KMS-11 (cell line): ENCODE results near the gene MAP3K20.

Experiments used
- H2AFZ ChIP-seq: fragments of 200-600 bp; sonication (generic); 2 replicates; pipeline ENCODE4 v1.6.1; 2016; ENCODE audit warnings: antibody characterized with exemption, mixed run types, low read depth
- H3K27ac ChIP-seq: fragments of 200-600 bp; sonication (generic); 2 replicates; pipeline ENCODE4 v1.6.1; 2016; ENCODE audit warnings: mild to moderate bottlenecking, mixed run types
- H3K27me3 ChIP-seq: fragments of 200-600 bp; sonication (generic); 2 replicates; pipeline ENCODE4 v1.6.1; 2017; ENCODE audit warnings: mild to moderate bottlenecking, low read depth, mixed run types, moderate library complexity; ENCODE audit not compliant: insufficient read depth
- H3K36me3 ChIP-seq: fragments of 200-600 bp; sonication (generic); 2 replicates; pipeline ENCODE4 v1.6.1; 2017; ENCODE audit warnings: mild to moderate bottlenecking, mixed run types; ENCODE audit not compliant: insufficient read depth
- H3K4me1 ChIP-seq: fragments of 200-600 bp; sonication (generic); 2 replicates; pipeline ENCODE4 v1.6.1; 2016; ENCODE audit warnings: mild to moderate bottlenecking, low read depth, mixed run types; ENCODE audit not compliant: poor library complexity, severe bottlenecking
- H3K4me2 ChIP-seq: fragments of 200-600 bp; sonication (generic); 2 replicates; pipeline ENCODE4 v1.7.0; 2016; ENCODE audit warnings: mild to moderate bottlenecking, mixed run types
- H3K4me3 ChIP-seq: fragments of 200-600 bp; sonication (generic); IDR thresholded peaks from 2 replicates; pipeline ENCODE4 v1.6.1; 2017; ENCODE audit warnings: low read depth, low read length, mixed read lengths; ENCODE audit not compliant: insufficient read depth
- H3K79me2 ChIP-seq: fragments of 200-600 bp; sonication (generic); 2 replicates; pipeline ENCODE4 v1.6.1; 2016; ENCODE audit warnings: low read depth, mixed run types; ENCODE audit not compliant: insufficient read depth
- H3K9ac ChIP-seq: fragments of 200-600 bp; sonication (generic); 2 replicates; pipeline ENCODE4 v1.6.1; 2016; ENCODE audit warnings: mild to moderate bottlenecking, mixed run types
- H4K20me1 ChIP-seq: fragments of 200-600 bp; sonication (generic); 2 replicates; pipeline ENCODE4 v1.6.1; 2016; ENCODE audit warnings: mild to moderate bottlenecking, mixed run types; ENCODE audit not compliant: insufficient read depth
- CTCF ChIP-seq: fragments of 200-600 bp; sonication (generic); conservative IDR thresholded peaks from 2 replicates; pipeline ENCODE4 v1.6.1; 2017; ENCODE audit warnings: low read depth, mild to moderate bottlenecking, antibody characterized with exemption, low read length, moderate library complexity, mixed read lengths

MAP3K20 gene

GRCh38 chr2:173028141-173028540 lies 47.5 kb upstream of the MAP3K20 start:
- Histone ChIP-seq H3K27ac (no peak overlapping the region), H3K9ac (no peak overlapping the region), H3K4me3 (no peak overlapping the region), H2AFZ (0 out of 2 replicates have a peak overlapping the region, but pooled peaks have one; percentile 7), H3K4me2 (no peak overlapping the region), H3K4me1 (no peaks in the 10 kb centered on the region), H3K27me3 (no peaks in the 10 kb centered on the region), H4K20me1 (no peaks in the 10 kb centered on the region), H3K79me2 (no peaks in the 10 kb centered on the region), H3K36me3 (no peaks in the 10 kb centered on the region)
- TF ChIP-seq CTCF, result no peak

GRCh38 chr2:173028671-173029070 lies 47.0 kb upstream of the MAP3K20 start:
- H3K79me2 ChIP-seq, result no peaks in the 10 kb centered on the region

GRCh38 chr2:173030561-173031490 lies 44.8 kb upstream of the MAP3K20 start:
- H4K20me1 ChIP-seq, result no peaks in the 10 kb centered on the region
- no peaks in the 10 kb centered on the region for H3K36me3 ChIP-seq
- H2AFZ ChIP-seq, result no peak overlapping the region
- H3K4me2 ChIP-seq, result no peak overlapping the region
- H3K27me3 ChIP-seq, result no peaks in the 10 kb centered on the region
- H3K79me2 ChIP-seq, result no peaks in the 10 kb centered on the region
- H3K9ac ChIP-seq, result no peak overlapping the region
- H3K27ac ChIP-seq, result no peak overlapping the region
- no peak for TF ChIP-seq CTCF
- H3K4me3 ChIP-seq, result no peak overlapping the region
- H3K4me1 ChIP-seq, result no peaks in the 10 kb centered on the region

More at GRCh38 chr2:173028671-173029070, 47.0 kb upstream of the MAP3K20 start:
- no peaks in the 10 kb centered on the region for H3K36me3 ChIP-seq
- no peak overlapping the region for H2AFZ ChIP-seq
- no peaks in the 10 kb centered on the region for H3K4me1 ChIP-seq
- TF ChIP-seq CTCF, result no peak
- no peak overlapping the region for H3K27ac ChIP-seq
- H3K4me3 ChIP-seq, result no peak overlapping the region
- H3K27me3 ChIP-seq, result no peaks in the 10 kb centered on the region
- no peak overlapping the region for H3K9ac ChIP-seq
- no peaks in the 10 kb centered on the region for H4K20me1 ChIP-seq
- no peak overlapping the region for H3K4me2 ChIP-seq

- no peak for TF ChIP-seq CTCF
- no peaks in the 10 kb centered on the region for H3K79me2 ChIP-seq
- no peak overlapping the region for H3K4me2 ChIP-seq
- H4K20me1 ChIP-seq, result no peaks in the 10 kb centered on the region
- H3K27ac ChIP-seq, result no peak overlapping the region
- H3K4me3 ChIP-seq, result no peak overlapping the region
- no peaks in the 10 kb centered on the region for H3K27me3 ChIP-seq
- H3K4me1 ChIP-seq, result no peaks in the 10 kb centered on the region
- H3K9ac ChIP-seq, result no peak overlapping the region
- H3K36me3 ChIP-seq, result no peaks in the 10 kb centered on the region
- no peak overlapping the region for H2AFZ ChIP-seq
Measured at GRCh38 chr2:173032032-173032431, 43.6 kb upstream of the MAP3K20 start.
